Measurements from ENCODE around the gene TRAPPC11.

- TF ChIP-seq POLR2A (IDR thresholded peaks at IDR 0.05) (no peak), CTCF (IDR thresholded peaks at IDR 0.05) (no peak)
Measured at GRCh38 chr4:183610033-183610432, 49.1 kb upstream of the TRAPPC11 start.

All from thyroid gland (tissue), 4 donors.